Activated CD4-positive, alpha-beta T cell treated with anti-CD3 and anti-CD28 coated beads, Interleukin-2, amount 50 U/mL, for 48 hours (primary cell): Measurements from ENCODE around the gene MRPL53.
"Not testable (repeated sequence)": the region's sequence is repeated elsewhere in the genome, so short reads cannot be mapped to it uniquely, and the experiment has no call there.

ENCODE experiments used
- DNase-seq, 2 experiments: peaks; one replicate each; pipeline ENCODE4 v3.0.0-alpha.2; 2020

The MRPL53 gene

DNA sequence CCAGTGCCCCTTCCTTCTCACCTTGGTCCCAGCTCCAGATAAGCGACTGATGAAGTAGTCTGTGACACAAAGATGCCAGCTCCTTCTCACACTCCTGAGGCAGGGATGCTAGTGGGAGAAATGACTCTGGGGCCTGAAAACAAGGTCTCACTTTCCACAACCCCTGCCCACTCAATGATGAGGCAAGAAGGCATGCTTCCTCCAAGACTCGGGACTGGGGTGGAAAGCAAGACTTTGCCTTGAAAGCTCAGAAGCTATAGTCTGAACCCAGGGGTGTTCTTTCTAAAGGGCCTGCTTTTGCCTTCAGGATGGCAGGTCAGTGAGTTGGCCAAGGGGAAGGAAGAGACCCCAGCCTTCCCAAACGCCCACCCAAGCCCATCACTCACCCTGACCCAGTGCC, 9.0 kb upstream of the MRPL53 start:
- no peak for DNase-seq

DNA sequence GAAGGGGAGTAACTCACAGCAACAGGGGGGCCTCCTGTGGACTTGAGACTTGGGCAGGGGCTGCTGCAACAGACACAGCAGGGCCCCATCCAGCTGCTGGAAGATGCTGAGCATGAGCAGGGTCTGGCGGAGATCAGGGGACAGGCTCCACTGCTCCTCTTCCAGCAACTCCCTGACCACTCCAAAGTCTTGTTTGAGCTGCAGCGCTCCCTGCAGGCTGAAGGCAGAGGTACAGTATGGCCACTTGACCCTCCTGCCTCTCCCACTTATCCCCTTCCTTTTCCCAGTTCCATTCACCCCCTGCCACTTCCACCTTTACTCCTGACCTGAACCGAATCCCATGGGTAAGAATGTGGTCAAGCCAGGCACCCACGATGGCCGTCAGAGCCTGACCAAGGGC, 2.4 kb upstream of the MRPL53 start:
- DNase-seq: no peak

DNA sequence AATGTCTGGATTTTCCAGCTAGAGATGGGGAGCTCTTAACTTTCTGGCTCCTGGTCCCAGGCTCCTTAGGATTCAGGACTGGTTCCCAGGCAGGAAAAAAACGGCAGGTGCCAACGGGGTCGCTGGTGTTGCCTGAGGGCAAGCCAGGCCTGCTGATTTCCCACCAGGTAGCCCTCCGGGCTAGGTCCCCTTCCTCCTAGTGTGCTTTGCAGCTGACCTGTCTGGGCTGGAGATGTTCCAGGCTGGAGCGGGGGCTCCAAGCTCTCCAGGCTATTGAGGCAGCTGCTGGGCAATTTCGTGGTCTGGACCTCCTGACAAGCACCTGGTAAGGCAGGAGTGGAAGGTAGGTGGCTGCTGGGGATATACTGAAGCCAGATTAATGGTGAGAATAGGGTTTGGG, 2.0 kb upstream of the MRPL53 start:
- no peak for DNase-seq

DNA sequence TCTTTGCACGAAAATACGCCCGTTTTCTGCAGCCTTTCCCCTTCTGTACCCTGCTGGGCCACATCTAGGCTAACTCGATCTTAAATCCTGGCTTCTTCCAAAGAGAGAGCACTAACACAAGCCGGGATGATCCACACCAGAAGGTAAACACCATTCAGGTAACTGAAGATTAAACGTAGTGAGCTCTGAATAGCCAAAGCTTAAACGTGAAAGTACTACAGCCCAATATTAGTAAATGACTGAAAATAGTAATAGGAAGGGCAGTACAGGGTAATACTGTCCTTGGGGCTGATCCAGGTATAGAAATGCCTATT, 422 bp upstream of the MRPL53 start:
- no peak for DNase-seq

DNA sequence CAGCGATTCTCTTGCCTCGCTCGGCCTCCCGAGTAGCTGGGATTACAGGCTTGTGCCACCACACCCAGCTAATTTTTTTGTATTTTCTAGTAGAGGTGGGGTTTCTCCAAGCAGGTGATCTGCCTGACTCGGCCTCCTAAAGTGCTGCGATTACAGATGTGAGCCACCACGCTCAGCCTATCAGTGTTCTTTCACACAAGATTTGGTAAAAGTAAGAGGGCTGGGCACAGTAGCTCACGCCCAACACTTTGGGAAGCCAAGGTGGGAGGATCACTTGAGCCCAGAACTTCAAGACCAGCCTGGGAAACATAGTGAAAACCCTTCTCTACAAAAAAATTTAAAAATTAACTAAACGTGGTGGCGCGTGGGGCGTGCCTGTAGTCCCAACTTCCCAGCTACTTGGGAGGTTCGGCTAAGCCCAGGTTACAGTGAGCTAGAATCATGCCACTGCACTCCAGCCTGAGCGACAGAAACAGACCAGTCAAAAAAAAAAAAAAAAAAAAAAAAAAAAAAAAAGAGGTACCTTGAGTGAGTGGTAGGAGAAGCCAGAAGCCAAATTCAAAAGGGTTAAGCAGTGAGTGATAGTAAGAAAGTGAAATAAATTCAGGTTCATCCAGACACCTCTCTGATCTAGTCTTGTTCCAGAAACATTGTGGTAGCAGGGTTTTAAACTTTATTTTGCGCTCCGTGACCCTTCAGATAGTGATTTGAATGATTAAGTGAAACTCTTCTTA, 981 bp downstream of the MRPL53 start:
- no peak for DNase-seq

DNA sequence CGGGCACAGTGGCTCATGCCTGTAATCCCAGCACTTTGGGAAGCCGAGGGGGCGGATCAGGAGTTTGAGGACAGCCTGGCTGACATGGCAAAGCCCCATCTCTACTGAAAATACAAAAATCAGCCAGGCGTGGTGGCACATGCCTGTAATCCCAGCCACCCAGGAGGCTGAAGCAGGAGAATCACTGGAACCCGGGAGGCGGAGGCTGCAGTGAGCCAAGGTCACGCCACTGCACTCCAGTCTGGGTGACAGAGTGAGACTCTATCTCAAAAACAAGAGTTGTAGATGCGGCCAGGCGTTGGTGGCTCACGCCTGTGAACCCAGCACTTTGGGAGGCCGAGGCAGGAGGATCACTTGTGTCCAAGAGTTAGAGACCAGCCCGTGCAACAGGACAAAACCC, 1.7 kb downstream of the MRPL53 start:
- DNase-seq: not testable (repeated sequence)

DNA sequence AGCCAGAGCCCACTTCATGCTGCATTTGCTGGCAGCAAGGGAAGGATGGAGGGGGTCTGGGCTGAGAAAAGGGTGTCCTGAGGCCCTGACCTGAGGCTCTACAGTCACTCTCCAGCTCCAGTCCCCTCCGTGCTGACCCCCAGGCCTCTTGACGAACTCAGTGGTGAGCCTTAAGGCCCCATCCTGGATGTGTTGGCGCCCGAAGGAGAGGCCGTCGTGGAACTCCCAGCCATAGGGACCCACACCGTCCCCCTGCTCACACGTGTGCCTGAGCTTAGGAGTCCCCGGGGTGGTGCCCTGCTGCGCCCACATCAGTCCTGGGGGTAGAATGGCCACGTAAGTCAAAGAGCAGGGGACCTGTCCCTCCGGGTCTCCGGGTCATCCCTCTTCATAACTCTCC, 8.1 kb downstream of the MRPL53 start:
- DNase-seq: no peak

DNA sequence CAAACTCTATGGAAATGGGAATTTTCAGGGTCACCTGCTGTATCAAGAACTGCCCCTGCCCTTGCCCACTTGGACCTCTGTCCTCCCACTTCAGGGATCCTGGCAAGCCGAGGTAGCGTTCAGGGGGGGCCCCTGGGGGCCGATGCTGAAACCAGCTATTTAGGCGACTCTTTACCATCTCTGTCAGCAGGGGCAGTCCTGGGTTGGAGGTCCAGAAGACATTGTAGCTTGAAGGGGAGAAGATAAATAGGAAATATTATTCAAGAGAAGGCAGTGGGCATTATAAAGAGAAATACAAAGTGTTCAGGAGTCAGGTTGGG, 9.7 kb downstream of the MRPL53 start:
- no peak for DNase-seq

DNA sequence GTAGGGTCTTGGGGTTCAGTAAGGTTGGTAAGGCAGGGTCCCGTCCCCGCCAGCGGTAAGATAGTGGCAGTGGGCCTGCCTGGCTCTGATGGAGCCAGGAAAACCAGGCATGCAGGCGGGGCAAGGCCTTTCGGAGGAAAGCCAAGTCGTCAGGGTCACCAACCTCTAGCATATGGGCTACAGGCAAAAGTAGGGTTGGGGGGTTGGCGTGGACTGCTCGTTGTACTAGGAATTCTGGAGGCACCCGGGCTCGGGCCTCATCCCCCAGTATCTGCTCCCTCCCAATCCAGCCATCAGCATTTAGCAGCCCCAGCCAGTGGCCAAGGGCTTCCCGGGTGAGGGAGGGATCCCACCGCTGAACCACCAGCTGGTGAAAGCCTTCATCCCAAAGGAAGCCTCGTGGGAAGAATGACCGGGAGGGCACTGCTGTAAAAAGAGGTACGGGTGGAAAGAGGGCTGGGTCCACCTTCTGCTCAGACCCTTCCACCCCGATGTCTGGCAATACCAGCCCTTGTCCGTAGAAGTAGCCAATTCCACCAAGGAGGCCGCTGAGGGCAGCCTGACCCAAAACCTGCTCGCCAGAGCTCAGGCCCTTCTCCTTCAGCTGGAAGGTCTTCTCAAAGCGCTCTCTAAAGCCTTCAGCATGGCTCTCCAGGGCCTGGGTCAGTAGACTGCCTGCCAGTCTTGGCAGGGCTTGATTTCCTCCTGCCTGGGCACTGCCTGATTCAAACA, 10.3 kb downstream of the MRPL53 start:
- DNase-seq: no peak

DNA sequence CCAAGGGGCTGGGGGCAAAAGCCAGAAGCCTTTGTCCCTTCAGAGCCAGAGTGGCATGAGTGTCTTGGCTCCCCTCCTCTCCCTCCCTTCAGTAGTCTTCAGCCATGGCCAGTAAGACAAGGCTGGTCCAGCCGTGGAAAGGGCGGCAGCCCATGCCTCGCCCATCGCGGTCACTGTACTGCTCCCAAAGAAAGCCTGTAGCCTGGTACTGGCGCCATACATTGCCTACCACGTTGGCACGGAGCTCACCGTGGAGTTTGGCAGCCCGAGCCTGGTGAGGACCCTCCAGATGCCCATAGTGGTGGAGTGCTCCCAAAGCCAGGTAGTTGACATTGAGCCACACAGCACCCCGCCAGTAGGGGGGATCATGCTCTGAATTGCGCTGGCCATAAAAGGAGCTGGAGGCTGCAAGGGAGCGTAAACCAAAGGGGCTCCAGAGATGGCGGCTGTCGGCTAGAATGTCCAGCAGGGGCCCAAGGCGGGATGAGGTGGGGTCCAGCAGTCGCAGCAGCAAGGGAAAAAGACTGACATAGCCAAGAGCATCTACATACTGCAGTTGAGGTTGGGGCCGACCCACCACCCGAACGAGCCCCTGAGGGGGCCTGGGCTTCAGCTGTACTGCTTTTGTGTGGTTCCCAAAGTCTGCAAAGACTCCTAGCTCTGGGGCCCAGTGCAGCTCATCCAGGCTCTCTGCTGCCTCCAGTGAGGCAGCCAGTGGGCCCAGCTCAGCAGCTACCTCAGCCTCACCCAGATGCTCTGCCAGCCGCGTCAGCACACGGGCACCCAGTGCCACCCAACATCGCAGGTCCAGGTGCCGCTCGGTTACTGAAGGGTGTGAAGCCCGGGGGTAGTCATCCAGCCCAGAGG, 11.1 kb downstream of the MRPL53 start:
- DNase-seq: no peak

DNA sequence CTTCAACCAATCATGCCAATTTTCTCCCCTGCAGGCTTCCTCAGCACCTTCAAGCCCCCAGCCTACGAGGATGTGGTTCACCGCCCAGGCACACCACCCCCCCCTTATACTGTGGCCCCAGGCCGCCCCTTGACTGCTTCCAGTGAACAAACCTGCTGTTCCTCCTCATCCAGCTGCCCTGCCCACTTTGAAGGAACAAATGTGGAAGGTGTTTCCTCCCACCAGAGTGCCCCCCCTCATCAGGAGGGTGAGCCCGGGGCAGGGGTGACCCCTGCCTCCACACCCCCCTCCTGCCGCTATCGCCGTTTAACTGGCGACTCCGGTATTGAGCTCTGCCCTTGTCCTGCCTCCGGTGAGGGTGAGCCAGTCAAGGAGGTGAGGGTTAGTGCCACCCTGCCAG, 12.3 kb downstream of the MRPL53 start:
- DNase-seq: not testable (repeated sequence)

DNA sequence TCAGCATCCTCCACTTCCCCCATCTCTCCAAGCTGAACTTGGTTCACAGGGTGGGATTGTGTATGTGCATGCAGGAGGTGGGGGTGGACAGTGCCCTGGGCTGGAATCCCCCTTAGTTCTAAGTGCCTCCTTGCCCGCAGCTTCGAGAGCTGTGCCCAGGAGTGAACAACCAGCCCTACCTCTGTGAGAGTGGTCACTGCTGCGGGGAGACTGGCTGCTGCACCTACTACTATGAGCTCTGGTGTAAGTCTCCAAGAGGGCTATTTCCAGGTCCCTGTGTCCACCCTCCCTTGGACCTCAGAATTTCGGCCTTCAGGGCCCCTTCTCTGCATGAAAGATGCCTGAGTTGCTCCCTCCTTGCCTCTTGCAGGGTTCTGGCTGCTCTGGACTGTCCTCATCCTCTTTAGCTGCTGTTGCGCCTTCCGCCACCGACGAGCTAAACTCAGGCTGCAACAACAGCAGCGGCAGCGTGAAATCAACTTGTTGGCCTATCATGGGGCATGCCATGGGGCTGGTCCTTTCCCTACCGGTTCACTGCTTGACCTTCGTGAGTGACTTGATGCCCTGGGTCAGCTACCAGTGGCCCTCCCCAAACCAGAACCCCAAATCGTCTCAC, 12.9 kb downstream of the MRPL53 start:
- DNase-seq: not testable (repeated sequence)

DNA sequence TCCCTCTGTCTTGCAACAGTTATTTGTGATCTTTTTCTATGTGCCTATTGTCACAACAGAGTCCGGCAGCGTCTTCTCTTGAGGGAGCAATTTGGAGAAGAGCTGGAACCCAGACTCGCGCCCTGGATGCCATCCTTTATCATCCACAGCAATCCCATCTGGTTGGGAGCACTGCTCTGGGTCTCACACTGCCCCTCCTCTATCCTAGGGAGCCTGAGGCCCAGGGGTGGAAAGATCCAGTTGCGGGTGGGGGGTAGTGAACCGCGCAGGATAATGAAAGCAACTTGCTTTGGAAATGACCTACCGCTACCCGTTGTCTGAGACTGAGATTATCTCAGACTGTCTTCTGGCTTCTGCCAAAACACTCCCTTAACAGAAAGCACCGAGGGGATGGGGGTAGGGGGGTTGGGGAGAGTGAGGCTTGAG, 13.5 kb downstream of the MRPL53 start:
- DNase-seq: no peak

DNA sequence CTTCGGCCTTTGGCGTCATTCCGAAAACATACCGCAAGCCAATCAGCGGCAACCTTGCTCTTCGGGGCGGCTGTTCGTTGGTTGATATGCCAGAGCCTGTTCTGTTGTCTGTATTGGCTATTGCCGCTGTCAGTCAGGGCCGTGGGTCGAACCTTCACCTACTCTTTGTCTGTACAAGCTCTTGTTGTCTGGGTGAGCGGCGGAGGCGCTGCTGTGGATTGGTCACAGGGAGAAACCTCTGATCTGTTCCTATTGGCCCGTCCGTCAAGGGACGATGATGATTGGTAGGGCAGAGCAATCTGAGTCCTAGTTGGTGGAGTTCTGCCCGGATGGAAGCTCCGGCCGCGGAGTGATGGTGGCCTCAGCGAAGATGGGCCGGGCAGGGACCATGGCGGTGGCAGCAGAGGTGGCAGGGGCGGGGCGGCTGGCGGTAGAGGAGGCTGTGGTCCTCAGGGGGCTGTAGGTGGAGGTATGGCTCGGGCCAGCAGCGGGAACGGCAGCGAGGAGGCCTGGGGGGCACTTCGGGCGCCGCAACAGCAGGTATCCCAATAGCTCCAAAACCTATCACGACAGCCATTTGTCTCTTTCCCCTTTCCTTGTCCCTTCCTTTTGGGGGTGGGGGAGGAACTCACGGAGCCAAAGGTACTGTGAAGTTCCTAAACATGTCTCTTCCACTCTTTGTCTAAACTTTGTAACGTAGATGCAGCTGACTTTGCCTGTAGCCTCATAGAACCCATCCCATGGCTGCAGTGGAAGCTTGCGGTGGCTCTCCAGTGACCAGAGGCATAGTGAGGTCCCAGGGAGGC, 14.1 kb downstream of the MRPL53 start, which contains the start of gene WBP1:
TSS of gene WBP1 (plus strand) at position 307 of the 806 bp plus-strand sequence. CDS start at position 472, 165 bp downstream.
- peak; percentile 98 to 99 for DNase-seq

DNA sequence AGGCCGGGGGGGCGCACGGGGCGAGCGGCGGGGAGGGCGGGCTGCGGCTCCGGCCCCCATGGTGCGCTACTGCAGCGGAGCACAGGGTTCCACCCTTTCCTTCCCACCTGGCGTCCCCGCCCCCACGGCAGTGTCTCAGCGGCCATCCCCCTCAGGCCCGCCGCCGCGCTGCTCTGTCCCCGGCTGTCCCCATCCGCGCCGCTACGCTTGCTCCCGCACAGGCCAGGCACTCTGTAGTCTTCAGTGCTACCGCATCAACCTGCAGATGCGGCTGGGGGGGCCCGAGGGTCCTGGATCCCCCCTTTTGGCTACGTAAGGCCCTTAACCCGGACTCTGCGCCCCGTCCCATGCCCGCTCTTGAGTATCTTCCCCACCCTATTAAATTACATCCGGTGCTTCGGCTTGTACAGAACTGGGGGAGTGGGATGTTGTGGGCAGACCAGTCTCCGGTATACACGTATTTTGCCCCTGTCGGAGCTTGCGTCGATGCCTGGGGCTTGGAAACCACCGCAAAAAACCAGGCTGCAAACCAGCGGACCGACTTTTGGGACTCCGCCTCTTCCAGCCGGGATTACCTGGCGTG, 14.8 kb downstream of the MRPL53 start:
- DNase-seq: peak; percentile 82 to 87

DNA sequence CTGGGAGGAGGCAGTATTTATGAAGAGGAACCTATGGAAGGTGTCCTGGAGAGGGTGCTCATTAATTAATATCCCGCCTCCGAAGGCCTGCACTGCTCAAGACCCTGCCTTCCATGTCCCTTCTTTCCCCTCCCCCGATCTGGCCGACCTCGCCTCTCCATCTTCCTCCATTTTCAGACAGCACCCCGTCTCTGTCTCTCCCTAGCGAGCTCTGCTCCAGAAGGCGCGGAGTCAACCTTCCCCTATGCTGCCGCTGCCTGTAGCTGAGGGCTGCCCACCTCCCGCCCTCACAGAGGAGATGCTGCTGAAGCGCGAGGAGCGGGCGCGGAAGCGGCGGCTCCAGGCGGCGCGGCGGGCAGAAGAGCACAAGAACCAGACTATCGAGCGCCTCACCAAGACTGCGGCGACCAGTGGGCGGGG, 15.3 kb downstream of the MRPL53 start:
- no peak for DNase-seq

DNA sequence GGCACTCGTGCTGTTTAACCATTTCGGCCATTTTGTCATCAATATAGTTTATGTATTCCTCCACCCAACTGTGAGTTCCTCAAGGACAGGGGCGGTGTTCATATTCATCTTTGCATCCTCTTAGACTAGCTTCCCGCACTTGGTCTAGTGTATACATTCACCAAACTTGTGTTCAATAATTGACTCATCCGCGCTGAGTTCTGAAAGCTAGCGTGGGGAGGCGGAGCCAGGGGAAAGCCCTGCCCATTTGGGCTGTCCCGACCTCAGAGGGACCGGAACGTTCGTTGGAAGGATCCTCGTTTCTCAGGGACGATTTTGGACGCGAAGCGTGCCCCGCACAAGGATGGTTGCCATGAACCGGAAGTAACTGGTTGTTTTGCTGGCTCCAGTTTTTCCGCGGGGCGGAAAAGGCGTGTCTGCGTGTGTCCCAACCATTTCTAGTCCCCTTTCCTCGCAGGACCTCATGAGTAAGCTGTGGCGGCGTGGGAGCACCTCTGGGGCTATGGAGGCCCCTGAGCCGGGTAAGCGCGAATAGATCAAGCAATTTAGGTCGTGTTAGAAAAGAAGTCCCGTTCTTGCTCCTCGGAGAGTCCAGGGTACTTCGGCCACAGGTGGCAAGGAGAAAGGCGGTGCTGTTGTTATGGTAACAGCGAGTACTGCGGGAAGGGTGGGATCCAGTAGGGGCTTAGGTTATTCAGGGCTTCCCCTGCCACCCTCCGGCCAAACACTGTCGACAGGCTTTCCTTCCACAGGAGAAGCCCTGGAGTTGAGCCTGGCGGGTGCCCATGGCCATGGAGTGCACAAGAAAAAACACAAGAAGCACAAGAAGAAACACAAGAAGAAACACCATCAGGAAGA, 17.6 kb downstream of the MRPL53 start, which contains the start of gene INO80B:
TSS of gene INO80B (plus strand) at position 434 of the 858 bp plus-strand sequence. CDS start at position 464, 30 bp downstream.
- peak; percentile 97 to 98 for DNase-seq

DNA sequence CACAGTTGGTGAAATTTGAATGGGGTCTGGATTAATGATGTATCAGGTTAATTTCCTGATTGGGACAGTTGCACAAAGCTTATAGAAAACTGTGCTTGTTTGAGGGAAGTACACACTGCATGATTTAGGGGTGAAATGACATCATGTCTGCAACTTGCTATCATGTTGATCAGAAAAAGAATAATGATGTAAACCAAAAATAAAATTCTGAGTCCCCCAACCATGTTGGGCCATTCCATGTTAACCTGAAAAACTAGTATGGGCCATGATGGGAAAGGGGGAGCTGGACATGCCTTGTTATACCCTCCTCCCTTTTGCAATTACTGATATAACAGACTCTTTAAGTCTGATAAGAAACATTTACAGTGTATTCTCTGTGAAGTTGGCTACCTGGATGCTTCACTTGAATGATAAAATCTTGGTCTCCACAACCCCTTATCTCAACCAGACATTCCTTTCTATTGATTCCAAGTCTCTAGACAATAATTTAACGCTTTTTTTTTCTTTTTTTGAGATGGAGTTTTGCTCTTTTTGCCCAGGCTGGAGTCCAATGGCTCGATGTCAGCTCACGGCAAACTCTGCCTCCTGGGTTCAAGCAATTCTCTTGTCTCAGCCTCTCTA, 21.8 kb downstream of the MRPL53 start:
- DNase-seq: no peak

DNA sequence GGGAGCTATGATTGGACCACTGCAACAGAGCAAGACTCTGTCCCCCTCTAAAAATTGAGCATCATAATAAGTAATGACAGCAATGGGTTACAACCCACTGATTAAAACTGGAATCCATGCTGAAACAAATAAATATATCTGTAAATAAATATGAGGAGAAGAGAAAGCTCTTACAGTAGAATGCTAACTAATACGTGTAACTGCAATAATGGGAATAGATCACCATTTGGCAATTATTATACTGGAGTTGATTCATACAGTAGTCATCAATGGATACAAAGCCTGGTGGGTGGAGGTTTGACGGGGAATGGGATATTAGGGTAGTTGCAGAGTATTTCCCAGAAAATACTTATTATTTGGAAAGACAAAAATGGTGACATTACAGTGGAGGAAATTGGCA, 23.7 kb downstream of the MRPL53 start:
- no peak for DNase-seq
